ENCODE results near the gene TGFB2. TPM values are rescaled to one million over a fixed set of nuclear protein-coding genes. Genes with fewer than 3 reads are reported as not detected.

The TGFB2 gene
- total RNA-seq, 1 donor from 2014 or later = 46.8 TPM

DNA sequence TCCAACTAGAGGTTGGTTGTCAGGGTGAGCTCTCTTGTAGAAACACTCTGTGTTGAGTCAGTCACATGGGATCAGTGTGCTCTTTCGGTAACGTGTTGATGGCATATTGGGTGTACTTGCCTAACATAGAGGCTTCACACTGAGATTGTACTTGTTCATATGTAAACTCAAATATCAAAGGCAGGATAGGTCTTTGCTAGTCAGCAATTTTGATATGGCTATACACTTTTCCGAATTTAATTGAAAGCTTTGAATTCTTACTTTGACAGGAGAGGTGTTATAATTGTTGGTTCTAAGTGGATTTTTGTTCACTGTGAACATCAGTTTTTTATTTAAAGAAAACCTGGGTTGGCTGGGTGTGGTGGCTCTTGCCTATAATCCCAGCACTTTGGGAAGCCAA, 16.4 kb upstream of the TGFB2 start:
- intact Hi-C loops (cut with DNase I) = no loop called here
- no peak for DNase-seq (ENCODE audit: low spot score)
- no peak for ATAC-seq

DNA sequence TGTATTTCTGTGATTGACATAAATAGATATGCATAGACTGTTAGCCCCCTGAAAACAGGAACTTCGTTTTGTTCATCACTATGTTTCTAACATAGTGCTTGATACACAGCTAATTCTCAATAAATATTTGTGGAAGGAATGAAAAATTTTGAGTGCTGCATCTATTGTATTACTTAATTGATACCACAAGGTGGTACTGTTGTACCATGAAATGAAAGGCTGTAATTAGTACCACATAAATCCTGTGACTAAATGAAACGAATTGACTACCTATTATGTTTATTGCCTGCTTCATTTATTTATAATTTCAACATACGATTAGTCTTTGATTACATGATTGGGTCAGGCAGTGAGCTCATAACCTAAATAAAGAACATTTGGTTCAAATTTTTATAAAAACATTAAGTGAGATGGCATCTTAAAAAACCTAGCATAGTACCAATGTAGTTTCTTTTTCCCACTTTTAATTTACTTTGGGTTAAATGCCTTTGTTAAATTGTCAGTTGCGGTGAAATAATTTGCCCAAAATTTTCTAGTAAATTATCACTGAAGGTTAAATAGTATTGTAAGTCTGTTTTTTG, 15.0 kb upstream of the TGFB2 start:
- DNase-seq (ENCODE audit: low spot score) (no peak), ATAC-seq (peak; percentile 76)
- intact Hi-C loops (cut with DNase I) = no loop called here

DNA sequence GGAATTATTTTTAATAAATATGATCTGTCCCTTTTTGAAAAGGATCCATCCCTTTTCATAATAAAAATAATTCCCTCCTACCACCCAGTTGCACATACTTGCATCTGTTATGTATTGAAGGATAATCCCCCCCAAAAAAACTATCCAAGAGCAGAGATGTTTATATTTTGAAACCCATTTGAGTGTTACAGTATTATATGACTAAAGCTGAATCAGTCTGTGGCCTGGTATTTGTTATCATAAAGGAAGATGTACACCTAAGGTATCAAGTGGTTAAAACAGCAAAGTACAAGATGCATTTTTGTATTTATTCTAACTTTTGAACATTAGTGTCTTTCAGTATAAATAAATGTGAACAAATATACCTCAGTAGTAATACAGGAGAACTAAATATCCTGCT, 12.7 kb upstream of the TGFB2 start:
- no peak for DNase-seq (ENCODE audit: low spot score)
- no peak for ATAC-seq
- intact Hi-C loops (cut with DNase I) = no loop called here

DNA sequence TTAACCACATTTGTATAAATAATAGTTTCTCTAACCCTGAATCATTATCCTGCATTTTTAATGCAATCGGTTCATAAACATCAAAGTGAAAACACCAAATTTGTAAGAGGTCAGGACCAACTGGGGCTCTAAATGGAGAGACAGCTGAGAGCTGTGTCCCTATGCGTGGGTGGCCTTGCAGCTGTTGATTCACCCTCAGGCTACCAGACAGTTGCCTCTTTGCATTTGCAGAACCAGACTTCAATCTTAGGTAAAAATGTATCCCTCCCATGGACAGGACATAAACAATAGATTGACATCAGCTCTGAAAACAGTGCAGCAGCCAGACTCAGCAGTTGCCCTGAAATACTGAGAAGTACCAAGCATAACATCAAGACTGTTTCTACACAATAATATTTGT, 8.8 kb upstream of the TGFB2 start:
- intact Hi-C loops (cut with DNase I) = no loop called here
- DNase-seq (ENCODE audit: low spot score) (no peak), ATAC-seq (no peak)

DNA sequence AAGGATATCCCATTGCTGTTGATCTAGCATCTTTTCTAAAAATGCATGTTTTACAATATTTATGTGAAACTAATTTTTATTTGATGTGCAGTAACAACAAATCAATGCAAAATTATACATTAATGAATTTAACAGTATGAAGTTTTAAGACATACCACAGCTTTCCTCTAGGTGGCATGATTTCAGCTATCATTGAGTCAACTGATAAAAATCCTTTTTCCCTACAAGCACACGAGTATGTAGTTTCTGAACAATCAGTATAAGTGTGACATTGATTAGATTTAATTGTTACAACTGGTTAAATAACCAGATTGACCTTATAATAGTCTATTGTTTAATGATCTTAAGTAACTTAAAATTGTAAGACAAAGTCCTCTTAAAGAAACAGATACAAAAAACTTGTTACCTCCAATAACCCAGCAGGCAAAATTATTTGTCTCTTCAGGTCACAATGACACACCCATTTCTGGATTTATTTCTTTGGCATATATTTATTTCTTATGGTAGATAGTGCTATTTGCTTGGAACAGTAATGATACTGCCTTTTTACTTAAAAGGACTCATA, 5.8 kb upstream of the TGFB2 start:
- DNase-seq (ENCODE audit: low spot score) (no peak), ATAC-seq (no peak)
- intact Hi-C loops (cut with DNase I) = no loop called here

DNA sequence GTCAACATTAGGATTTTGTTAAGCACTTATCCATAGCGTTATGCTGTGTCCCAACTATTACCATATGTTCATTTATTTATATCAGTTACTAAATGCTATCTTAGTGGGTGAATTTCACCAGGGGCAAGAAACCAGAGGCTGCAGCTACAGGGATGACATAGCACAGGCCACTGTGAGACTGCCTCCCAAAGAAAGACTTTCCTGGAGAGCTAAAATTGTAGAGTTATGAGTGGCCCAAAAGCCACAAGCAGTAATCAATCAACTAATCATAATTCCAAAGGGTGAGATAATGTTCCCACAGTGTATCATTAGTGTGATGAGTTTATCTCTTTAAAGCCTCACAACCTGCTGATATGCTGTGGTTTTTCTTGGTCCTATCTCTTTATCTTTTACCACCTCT, 3.8 kb upstream of the TGFB2 start:
- ATAC-seq = no peak
- intact Hi-C loops (cut with DNase I) = no loop called here
- no peak for DNase-seq (ENCODE audit: low spot score)

DNA sequence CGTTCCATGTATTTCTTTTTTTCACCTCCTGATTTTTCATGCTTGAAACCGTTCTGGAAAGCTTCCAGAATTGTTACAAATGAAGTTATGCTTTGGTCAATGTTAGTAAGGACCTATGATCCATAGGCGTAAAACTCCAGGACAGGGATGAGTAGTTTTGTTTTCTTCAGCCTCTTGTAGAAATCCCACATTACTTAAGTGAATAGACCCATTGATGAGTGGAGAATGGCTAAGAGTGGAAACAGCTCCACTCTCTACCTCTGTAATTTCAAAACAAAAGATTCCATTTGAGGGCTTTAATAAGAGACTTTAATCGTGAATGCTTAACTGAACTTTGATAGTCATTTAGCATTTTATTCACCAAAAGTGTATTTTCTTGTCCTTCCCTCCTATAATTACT, 3.0 kb upstream of the TGFB2 start:
- ATAC-seq (no peak), DNase-seq (ENCODE audit: low spot score) (no peak)
- intact Hi-C loops (cut with DNase I) = no loop called here

DNA sequence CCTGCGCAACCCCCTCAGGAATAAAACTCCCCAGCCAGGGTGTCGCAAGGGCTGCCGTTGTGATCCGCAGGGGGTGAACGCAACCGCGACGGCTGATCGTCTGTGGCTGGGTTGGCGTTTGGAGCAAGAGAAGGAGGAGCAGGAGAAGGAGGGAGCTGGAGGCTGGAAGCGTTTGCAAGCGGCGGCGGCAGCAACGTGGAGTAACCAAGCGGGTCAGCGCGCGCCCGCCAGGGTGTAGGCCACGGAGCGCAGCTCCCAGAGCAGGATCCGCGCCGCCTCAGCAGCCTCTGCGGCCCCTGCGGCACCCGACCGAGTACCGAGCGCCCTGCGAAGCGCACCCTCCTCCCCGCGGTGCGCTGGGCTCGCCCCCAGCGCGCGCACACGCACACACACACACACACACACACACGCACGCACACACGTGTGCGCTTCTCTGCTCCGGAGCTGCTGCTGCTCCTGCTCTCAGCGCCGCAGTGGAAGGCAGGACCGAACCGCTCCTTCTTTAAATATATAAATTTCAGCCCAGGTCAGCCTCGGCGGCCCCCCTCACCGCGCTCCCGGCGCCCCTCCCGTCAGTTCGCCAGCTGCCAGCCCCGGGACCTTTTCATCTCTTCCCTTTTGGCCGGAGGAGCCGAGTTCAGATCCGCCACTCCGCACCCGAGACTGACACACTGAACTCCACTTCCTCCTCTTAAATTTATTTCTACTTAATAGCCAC, 696 bp downstream of the TGFB2 start:
- DNase-seq (ENCODE audit: low spot score) (peak; percentile 80), ATAC-seq (peak; percentile 77)
- intact Hi-C loops (cut with DNase I) = no loop called here

DNA sequence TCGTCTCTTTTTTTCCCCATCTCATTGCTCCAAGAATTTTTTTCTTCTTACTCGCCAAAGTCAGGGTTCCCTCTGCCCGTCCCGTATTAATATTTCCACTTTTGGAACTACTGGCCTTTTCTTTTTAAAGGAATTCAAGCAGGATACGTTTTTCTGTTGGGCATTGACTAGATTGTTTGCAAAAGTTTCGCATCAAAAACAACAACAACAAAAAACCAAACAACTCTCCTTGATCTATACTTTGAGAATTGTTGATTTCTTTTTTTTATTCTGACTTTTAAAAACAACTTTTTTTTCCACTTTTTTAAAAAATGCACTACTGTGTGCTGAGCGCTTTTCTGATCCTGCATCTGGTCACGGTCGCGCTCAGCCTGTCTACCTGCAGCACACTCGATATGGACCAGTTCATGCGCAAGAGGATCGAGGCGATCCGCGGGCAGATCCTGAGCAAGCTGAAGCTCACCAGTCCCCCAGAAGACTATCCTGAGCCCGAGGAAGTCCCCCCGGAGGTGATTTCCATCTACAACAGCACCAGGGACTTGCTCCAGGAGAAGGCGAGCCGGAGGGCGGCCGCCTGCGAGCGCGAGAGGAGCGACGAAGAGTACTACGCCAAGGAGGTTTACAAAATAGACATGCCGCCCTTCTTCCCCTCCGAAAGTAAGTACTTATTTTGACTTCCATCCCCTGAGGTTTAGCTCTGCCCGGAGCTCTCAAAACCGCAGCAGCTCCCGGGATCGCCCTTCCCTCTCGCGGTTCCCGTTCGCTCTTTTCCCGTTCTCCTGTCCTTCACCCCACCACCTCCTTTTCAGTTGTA, 1.5 kb downstream of the TGFB2 start:
- peak; percentile 64 for DNase-seq (ENCODE audit: low spot score)
- intact Hi-C loops (cut with DNase I) = no loop called here
- ATAC-seq = peak; percentile 10

DNA sequence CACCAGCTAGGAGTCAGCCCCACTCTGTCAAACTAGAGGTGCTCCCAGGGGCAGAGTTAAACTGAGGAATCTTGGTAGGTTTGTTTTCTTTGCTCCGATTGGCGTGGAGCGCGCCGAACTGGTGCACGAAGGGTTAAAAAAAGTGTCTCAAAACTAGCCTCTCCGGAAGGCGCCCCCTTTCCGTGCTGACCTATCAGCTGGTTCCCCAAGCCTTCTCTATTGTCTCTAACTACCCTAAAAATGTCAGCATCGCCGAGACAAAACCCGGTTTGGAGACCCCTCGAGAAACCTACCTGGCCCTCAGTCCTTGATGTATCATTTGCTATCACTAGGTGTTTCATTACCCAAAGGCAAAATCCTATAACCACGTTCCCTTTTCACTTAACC, 2.2 kb downstream of the TGFB2 start:
- DNase-seq (ENCODE audit: low spot score) = peak; percentile 67
- ATAC-seq = no peak
- intact Hi-C loops (cut with DNase I) = no loop called here

DNA sequence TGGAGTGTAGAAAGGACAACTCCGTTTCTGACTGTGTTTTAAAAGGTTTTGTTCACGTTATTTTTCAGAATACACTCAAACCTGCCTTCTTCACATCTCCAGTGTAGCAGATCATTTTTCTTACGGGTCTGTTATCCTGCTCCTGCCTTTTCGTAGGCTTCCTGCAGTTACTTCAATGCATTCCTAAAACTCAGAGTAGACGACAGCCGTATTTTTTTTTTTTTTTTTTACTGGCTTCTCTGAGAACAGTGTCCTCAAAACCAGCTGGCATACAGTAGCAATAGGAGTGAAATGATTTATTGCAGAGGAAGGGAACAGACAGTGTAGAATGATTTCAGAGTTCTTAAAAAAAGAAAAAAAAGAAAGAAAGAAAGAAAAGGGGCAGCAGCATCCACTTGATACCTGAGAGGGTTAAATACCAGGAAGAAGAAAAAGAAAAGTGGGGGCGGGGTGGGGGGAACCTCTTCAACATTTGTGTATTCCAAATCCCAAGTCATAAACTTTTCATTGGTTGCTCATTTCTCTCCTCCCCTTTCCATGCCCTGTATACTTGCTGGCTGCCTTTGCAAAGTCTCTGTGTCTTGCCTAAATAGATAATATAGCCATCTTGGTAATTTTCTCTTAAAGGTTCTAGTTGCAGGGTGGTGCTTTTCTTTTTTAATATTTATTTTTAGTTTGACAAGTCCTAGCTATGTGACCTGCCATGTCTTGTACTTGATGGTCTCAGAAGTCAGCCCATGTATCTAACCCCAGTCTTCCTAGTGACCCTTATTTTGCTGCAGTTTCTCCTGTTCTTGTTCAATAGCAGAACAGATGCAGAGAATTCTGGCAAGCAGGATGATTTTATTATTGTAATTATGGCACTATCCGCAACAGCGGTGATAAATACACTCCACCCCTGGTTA, 2.8 kb downstream of the TGFB2 start:
- ATAC-seq = no peak
- intact Hi-C loops (cut with DNase I) = no loop called here
- no peak for DNase-seq (ENCODE audit: low spot score)

DNA sequence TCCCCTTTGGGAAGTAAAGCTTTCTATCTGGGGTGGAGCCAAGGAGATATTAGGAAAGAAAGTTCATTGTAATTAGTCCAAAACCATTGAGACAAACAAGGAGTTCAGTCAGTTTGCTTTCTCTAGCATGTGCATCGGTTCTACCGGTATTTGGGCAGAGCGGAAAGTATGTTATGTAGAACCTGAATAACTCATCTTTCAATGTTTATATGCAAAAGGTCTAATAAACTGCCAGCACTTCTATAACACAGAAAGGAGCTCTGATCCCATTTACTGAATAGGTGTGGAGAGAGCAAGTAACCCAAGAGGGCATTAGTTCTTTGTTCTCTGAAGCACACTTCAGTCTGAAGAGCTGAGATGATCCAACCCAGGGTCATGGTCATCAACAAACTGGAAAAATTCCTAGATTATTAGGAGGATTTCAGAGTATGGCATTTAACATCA, 3.5 kb downstream of the TGFB2 start:
- intact Hi-C loops (cut with DNase I) = no loop called here
- DNase-seq (ENCODE audit: low spot score) (no peak), ATAC-seq (no peak)

DNA sequence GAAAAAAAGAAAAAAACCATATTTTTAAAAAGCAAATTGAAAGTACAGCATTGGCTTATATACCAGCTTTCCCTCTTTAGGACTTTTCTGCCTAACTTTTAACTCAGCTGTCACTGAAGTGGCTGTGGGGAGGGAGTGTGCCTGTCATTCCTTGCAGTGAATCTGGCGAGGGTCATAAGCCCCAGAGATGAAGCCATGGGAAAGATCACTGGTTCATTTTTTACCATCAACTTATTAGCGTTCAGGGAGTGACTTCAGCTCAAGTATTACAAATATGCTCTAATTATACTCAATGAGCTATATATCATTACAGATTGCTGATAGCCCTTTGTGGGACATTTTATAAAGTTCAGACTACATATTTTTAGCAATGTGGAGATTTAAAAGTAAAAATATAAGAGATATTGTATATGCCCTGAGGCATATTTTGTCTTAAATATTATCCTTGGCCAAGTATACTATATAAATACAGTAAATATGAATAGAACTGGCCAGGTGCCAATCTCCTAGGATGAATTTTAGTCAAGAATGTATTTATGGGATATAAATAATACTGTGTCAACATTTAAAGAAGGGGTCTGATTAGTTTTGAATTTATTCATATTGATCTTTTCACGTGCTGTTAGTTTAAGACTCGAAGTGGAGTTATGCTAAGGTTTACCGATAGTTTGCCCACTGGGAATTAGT, 4.4 kb downstream of the TGFB2 start:
- no peak for DNase-seq (ENCODE audit: low spot score)
- intact Hi-C loops (cut with DNase I) = no loop called here
- ATAC-seq = no peak

DNA sequence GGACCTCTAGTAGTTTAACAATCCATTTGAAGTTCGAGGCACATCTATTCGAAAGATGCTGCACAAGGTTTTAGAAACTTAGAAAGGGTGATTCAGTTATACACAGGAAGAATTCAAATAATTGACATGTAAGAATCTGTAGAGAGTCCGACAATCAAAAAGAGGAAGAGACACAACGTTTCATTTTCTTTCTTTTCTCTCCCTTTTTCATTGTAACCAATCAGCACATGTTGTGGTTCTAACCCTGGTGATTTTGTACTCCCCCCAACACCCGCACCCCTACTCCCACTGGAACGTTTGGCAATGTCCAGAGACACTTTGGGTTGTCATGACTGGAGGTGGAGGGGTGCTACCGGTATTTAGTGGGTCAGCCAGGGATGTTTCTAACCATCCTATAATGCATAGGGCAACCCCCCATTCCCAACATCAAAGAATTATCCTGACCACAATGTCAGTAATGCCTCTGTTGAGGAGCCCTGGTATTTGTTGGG, 4.9 kb downstream of the TGFB2 start:
- no peak for ATAC-seq
- intact Hi-C loops (cut with DNase I) = no loop called here
- no peak for DNase-seq (ENCODE audit: low spot score)

DNA sequence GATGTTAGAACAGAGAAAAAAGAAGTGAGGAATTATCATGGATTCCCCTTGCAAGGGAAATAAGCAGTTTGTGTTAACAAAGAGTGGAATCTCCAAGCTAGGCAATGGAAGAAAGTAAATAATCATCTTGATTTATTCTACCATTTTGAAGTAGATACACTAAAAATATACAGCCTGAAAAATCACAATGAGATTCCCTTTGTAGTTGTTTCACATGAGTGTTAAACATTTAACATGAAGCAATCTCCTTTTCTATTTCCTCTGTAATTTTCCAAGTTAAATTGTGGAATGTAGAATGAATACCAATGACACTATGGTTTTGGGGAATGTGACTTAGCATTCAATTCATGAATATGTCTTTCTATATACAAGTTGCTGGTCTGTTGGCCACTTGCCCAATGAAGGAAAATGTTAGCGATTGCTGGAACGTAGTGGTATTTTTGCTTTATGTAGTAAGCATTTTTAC, 5.7 kb downstream of the TGFB2 start:
- no peak for DNase-seq (ENCODE audit: low spot score)
- no peak for ATAC-seq
- intact Hi-C loops (cut with DNase I) = no loop called here

DNA sequence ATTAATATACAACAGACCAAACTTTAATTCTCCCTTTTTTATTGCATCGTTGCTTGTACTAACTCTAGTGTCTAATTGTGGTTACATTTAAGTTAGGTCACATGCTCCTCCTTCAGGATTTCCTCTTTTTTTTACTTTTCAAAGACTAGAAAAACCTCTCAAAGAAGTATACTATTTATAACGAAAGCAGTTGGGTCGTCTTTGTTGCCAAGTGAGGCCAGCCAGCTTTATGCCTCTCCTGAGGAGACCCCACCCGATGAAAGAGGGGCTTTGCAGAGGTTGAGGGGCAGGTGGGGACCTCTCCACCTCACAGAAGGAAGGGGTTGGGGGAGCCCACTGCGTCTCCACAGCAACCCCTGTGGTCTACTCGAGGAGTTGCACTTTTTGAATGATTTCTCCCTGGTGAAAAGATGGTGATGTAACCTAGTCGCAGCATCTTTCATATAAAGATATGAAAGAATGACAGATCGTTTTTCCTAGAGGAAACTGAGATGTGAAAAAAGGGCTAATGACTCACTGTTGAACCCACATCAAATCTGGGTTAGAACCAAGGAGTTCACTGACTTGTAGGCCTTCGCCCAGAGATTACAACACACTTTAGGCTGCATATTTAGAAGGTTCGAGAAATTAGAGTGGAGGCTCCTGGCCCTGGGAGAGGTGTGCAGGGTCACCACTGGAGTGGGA, 6.4 kb downstream of the TGFB2 start:
- ATAC-seq (peak; percentile 75), DNase-seq (ENCODE audit: low spot score) (no peak)
- intact Hi-C loops (cut with DNase I) = no loop called here

DNA sequence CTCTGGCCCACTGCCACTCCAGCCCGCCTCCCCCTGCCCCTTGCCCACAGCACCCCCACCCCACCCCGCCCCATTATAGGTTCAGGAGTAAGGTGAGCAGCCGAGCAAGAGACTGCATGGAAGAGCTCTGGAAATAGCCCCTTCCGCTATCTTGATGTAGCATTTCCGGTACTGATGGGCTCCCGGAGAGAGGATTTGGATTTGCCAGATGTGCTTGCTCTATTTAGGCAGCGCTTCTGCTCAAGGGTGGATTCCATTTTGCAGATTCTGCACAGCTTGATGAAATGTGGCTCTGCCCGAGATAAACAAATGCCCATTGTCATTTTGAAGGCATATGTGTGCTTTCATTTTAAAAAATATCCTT, 6.9 kb downstream of the TGFB2 start:
- intact Hi-C loops (cut with DNase I) = no loop called here

DNA sequence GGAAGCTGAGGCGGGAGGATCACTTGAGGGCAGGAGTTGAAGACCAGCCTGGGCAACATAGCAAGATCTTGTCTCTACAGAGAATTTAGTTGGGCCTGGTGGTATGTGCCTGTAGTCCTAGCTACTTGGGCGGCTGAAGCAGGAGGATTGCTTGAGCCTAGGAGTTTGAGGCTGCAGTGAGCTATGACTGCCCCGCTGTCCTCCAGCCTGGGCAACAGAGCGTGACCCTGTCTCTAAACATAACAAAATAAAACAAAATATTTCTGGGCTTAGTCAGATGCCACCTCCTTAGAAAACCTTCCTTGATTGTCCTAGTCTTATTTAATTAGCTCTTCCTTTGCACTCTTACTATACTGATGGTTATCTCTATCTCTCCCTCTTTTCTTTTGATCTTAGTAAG, 8.5 kb downstream of the TGFB2 start:
- intact Hi-C loops (cut with DNase I) = no loop called here
- no peak for ATAC-seq
- no peak for DNase-seq (ENCODE audit: low spot score)

More for the DNA sequence above, 6.9 kb downstream of the TGFB2 start:
- DNase-seq (ENCODE audit: low spot score) (no peak), ATAC-seq (no peak)

Data from sciatic nerve (tissue), 2 donors.